Measurements from ENCODE around the gene CACNA1C.

CACNA1C gene

GRCh38 chr12:2417481-2418160, 364.8 kb downstream of the CACNA1C start:
- no peak for TF ChIP-seq CTCF (IDR thresholded peaks at IDR 0.05; ENCODE audit: insufficient read depth, low read depth, low read length, missing control alignments)
- no peak for DNase-seq (ENCODE audit: low read depth)
- no peak overlapping the region for H3K4me3 ChIP-seq (ENCODE audit: low read length)

- DNase-seq (ENCODE audit: low read depth), result no peak
- no peak overlapping the region for H3K4me3 ChIP-seq (ENCODE audit: low read length)
- no peak for TF ChIP-seq CTCF (IDR thresholded peaks at IDR 0.05; ENCODE audit: insufficient read depth, low read depth, low read length, missing control alignments)
These were observed 365.8 kb downstream of the CACNA1C start for GRCh38 chr12:2418579-2418978.

GRCh38 chr12:2422591-2422990, 369.8 kb downstream of the CACNA1C start:
- no peak overlapping the region for H3K4me3 ChIP-seq (ENCODE audit: low read length)
- no peak for TF ChIP-seq CTCF (IDR thresholded peaks at IDR 0.05; ENCODE audit: insufficient read depth, low read depth, low read length, missing control alignments)
- DNase-seq (ENCODE audit: low read depth), result no peak

GRCh38 chr12:2429032-2429431, 376.2 kb downstream of the CACNA1C start:
- no peak overlapping the region for H3K4me3 ChIP-seq (ENCODE audit: low read length)
- no peak for TF ChIP-seq CTCF (IDR thresholded peaks at IDR 0.05; ENCODE audit: insufficient read depth, low read depth, low read length, missing control alignments)
- DNase-seq (ENCODE audit: low read depth), result no peak

- DNase-seq (ENCODE audit: low read depth), result no peak
- TF ChIP-seq CTCF (IDR thresholded peaks at IDR 0.05; ENCODE audit: insufficient read depth, low read depth, low read length, missing control alignments), result no peak
- H3K4me3 ChIP-seq (ENCODE audit: low read length), result no peak overlapping the region
These were observed 379.0 kb downstream of the CACNA1C start for GRCh38 chr12:2431810-2432209.

- no peak for DNase-seq (ENCODE audit: low read depth)
- no peak overlapping the region for H3K4me3 ChIP-seq (ENCODE audit: low read length)
- TF ChIP-seq CTCF (IDR thresholded peaks at IDR 0.05; ENCODE audit: insufficient read depth, low read depth, low read length, missing control alignments), result no peak
These were observed 380.1 kb downstream of the CACNA1C start for GRCh38 chr12:2432856-2433255.

- no peak for TF ChIP-seq CTCF (IDR thresholded peaks at IDR 0.05; ENCODE audit: insufficient read depth, low read depth, low read length, missing control alignments)
- no peak overlapping the region for H3K4me3 ChIP-seq (ENCODE audit: low read length)
- DNase-seq (ENCODE audit: low read depth), result no peak
These were observed 382.7 kb downstream of the CACNA1C start for GRCh38 chr12:2435511-2435910.

Measured in epithelial cell of esophagus (primary cell).